ENCODE results near the gene MGLL. TPM values are rescaled to one million over a fixed set of nuclear protein-coding genes. Genes with fewer than 3 reads are reported as not detected.

MGLL gene
- total and polyA plus RNA-seq, 7 donors, result 24.7 to 220 (median 46.8) TPM

- Histone ChIP-seq H3K27me3 (no peaks in the 10 kb centered on the region), H3K36me3 (peaks cover 0 to 18% (median 3%) of the 10 kb centered on the region in 4 donors), H3K27ac (peak overlapping the region; percentile 74 to 86 (median 82)), H3K4me3 (no peak overlapping the region), H3K4me1 (peaks cover 0 to 39% (median 36%) of the 10 kb centered on the region in 4 donors), H3K9me3 (no peaks in the 10 kb centered on the region)
- intact Hi-C loops (cut with DNase I), result loop anchor here (2.0 kb wide), 1 partner anchor 33 kb away; no protein-coding TSS in a partner anchor
- no peak for TF ChIP-seq POLR2AphosphoS5 (IDR thresholded peaks at IDR 0.05)
- WGBS, 2 donors, result 75 to 82% methylated on average over 4 of the region's 4 CpGs
- peak; percentile 60 for DNase-seq
Measured at GRCh38 chr3:127690106-127690505, 132.2 kb downstream of the MGLL start.

GRCh38 chr3:127689266-127689860 lies 133.0 kb downstream of the MGLL start:
- Histone ChIP-seq H3K36me3 (peaks cover 0 to 18% (median 3%) of the 10 kb centered on the region in 4 donors), H3K4me1 (peaks cover 0 to 39% (median 36%) of the 10 kb centered on the region in 4 donors), H3K9me3 (no peaks in the 10 kb centered on the region), H3K27ac (peak overlapping the region; percentile 74 to 86 (median 82)), H3K27me3 (no peaks in the 10 kb centered on the region), H3K4me3 (no peak overlapping the region)
- TF ChIP-seq POLR2A (IDR thresholded peaks at IDR 0.05) (no peak), POLR2AphosphoS5 (IDR thresholded peaks at IDR 0.05) (no peak), CTCF (IDR thresholded peaks at IDR 0.05) (no peak), EP300 (IDR thresholded peaks at IDR 0.05) (no peak)
- WGBS, 2 donors, result 94 to 95% methylated on average over 19 of the region's 19 CpGs
- intact Hi-C loops (cut with DNase I), result loop anchor here (2.0 to 10.0 kb wide), 2 partner anchors 133 to 225 kb away; partner anchors contain the start of genes KBTBD12 and MGLL
- DNase-seq, result peak; percentile 53

GRCh38 chr3:127688416-127689265 lies 133.7 kb downstream of the MGLL start:
- Histone ChIP-seq H3K27ac (peak overlapping the region; percentile 74 to 86 (median 82)), H3K4me1 (peaks cover 0 to 39% (median 36%) of the 10 kb centered on the region in 4 donors), H3K27me3 (no peaks in the 10 kb centered on the region), H3K9me3 (no peaks in the 10 kb centered on the region), H3K36me3 (peaks cover 0 to 17% (median 3%) of the 10 kb centered on the region in 4 donors), H3K4me3 (no peak overlapping the region)
- 77 to 81% methylated on average over 20 of the region's 20 CpGs for WGBS, 2 donors
- DNase-seq, result peak; percentile 90
- peak in 1 of 4 donors; percentile 48 for TF ChIP-seq EP300 (IDR thresholded peaks at IDR 0.05)
- TF ChIP-seq POLR2A (IDR thresholded peaks at IDR 0.05), result no peak
- TF ChIP-seq CTCF (IDR thresholded peaks at IDR 0.05), result no peak
- peak; percentile 51 to 75 (median 68) for TF ChIP-seq POLR2AphosphoS5 (IDR thresholded peaks at IDR 0.05)
- intact Hi-C loops (cut with DNase I), result loop anchor here (2.0 to 10.0 kb wide), 2 partner anchors 134 to 226 kb away; partner anchors contain the start of genes KBTBD12 and MGLL

GRCh38 chr3:127688022-127688415 lies 134.3 kb downstream of the MGLL start:
- WGBS, 2 donors, result 69 to 79% methylated on average over 2 of the region's 2 CpGs
- intact Hi-C loops (cut with DNase I), result loop anchor here (2.0 to 10.0 kb wide), 2 partner anchors 135 to 227 kb away; partner anchors contain the start of genes KBTBD12 and MGLL

More at GRCh38 chr3:127688022-127688415, 134.3 kb downstream of the MGLL start:
- H3K27me3 ChIP-seq, result no peaks in the 10 kb centered on the region
- peak overlapping the region; percentile 74 to 86 (median 82) for H3K27ac ChIP-seq
- H3K4me3 ChIP-seq, result no peak overlapping the region
- no peak for TF ChIP-seq CTCF (IDR thresholded peaks at IDR 0.05)
- no peak for TF ChIP-seq POLR2A (IDR thresholded peaks at IDR 0.05)
- no peak for TF ChIP-seq POLR2AphosphoS5 (IDR thresholded peaks at IDR 0.05)
- TF ChIP-seq EP300 (IDR thresholded peaks at IDR 0.05), result no peak
- peaks cover 0 to 39% (median 36%) of the 10 kb centered on the region in 4 donors for H3K4me1 ChIP-seq
- H3K36me3 ChIP-seq, result peaks cover 0 to 10% (median 3%) of the 10 kb centered on the region in 4 donors
- DNase-seq, result no peak
- H3K9me3 ChIP-seq, result no peaks in the 10 kb centered on the region
